Measurements from ENCODE around the gene PPP6R3. TPM values are rescaled to one million over a fixed set of nuclear protein-coding genes. Genes with fewer than 3 reads are reported as not detected.

Gene PPP6R3
- total RNA-seq, 1 experiment from 2014 or later: 153 TPM

DNA sequence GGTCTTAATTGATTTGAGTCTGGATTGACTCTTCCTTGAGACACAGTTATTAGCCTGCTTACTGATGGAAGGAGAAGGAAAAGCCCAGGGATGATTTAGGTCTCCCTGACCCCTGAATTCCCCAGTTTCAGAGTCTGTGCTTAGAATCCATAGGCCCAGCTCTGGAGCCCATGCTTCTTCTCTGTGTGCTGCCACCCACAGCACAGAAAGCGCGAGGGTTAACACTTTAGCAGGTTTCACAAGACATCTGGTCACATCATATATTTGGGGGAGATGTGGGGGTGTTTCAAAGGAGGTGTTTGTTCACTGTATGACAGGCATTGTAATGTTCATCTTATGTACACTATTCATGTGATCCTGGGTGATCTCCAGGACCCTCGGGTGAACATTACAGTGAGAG lies 107.0 kb downstream of the PPP6R3 start:
- CTCF ChIA-PET: interaction anchor here (0.6 kb wide), 1 partner anchor 9 kb away, joined by 3 read pairs; no protein-coding TSS in a partner anchor

DNA sequence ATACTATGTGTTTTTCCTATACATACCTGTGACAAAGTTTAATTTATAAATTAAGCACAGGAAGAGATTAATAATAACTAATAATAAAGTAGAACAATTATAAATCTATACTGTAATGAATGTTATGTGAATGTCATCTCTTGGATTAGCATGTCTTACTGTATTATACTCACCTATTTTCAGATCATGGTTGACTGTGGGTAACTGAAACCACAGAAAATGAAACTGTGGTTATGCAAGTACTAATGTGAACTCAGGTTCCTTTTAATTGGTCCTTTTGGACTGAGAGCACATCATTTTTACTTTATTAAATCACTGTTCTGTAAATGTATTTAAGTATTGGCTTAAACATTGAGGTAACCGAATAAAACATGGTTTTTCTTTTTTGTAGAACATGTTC lies 108.8 kb downstream of the PPP6R3 start:
- intact Hi-C loops (cut with micrococcal nuclease; ENCODE audit: unreplicated experiment): no loop called here
- Histone ChIP-seq H3K4me1 (ENCODE audit: insufficient read depth, low read length, poor library complexity, severe bottlenecking) (no peaks in the 10 kb centered on the region), H3K36me3 (ENCODE audit: insufficient read depth, low read length, poor library complexity, severe bottlenecking) (peaks cover 83% of the 10 kb centered on the region), H3K27me3 (replicated peaks; ENCODE audit: insufficient read depth, low read depth, low read length, poor library complexity) (no peaks in the 10 kb centered on the region), H3K4me3 (ENCODE audit: low read depth, low read length, poor library complexity, severe bottlenecking) (no peak overlapping the region), H3K27ac (ENCODE audit: low read depth, low read length, poor library complexity, severe bottlenecking) (no peak overlapping the region), H3K9me3 (ENCODE audit: low read depth, low read length, poor library complexity, severe bottlenecking) (no peaks in the 10 kb centered on the region)
- no TSS peak for BruUV-seq (replicated peaks)
- ChIA-PET CTCF (no interaction called here), POLR2A (ENCODE audit: low non-redundant PET) (no interaction called here)
- TF ChIP-seq CTCF (conservative IDR thresholded peaks at IDR 0.05; ENCODE audit: low read depth, low read length): no peak
- TF ChIP-seq EZH2 (IDR thresholded peaks at IDR 0.05; ENCODE audit: borderline replicate concordance, low read depth, low read length, poor library complexity, severe bottlenecking): no peak
- no peak for DNase-seq (ENCODE audit: low spot score)

More for the DNA sequence above, 107.0 kb downstream of the PPP6R3 start:
- Histone ChIP-seq H3K36me3 (ENCODE audit: insufficient read depth, low read length, poor library complexity, severe bottlenecking) (peaks cover 90% of the 10 kb centered on the region), H3K27me3 (replicated peaks; ENCODE audit: insufficient read depth, low read depth, low read length, poor library complexity) (no peaks in the 10 kb centered on the region), H3K4me3 (ENCODE audit: low read depth, low read length, poor library complexity, severe bottlenecking) (no peak overlapping the region), H3K27ac (ENCODE audit: low read depth, low read length, poor library complexity, severe bottlenecking) (no peak overlapping the region), H3K9me3 (ENCODE audit: low read depth, low read length, poor library complexity, severe bottlenecking) (no peaks in the 10 kb centered on the region), H3K4me1 (ENCODE audit: insufficient read depth, low read length, poor library complexity, severe bottlenecking) (no peaks in the 10 kb centered on the region)
- BruUV-seq (replicated peaks): no TSS peak
- TF ChIP-seq EZH2 (IDR thresholded peaks at IDR 0.05; ENCODE audit: borderline replicate concordance, low read depth, low read length, poor library complexity, severe bottlenecking) (no peak), CTCF (conservative IDR thresholded peaks at IDR 0.05; ENCODE audit: low read depth, low read length) (no peak)
- DNase-seq (ENCODE audit: low spot score): no peak
- POLR2A ChIA-PET (ENCODE audit: low non-redundant PET): no interaction called here
- intact Hi-C loops (cut with micrococcal nuclease; ENCODE audit: unreplicated experiment): no loop called here

DNA sequence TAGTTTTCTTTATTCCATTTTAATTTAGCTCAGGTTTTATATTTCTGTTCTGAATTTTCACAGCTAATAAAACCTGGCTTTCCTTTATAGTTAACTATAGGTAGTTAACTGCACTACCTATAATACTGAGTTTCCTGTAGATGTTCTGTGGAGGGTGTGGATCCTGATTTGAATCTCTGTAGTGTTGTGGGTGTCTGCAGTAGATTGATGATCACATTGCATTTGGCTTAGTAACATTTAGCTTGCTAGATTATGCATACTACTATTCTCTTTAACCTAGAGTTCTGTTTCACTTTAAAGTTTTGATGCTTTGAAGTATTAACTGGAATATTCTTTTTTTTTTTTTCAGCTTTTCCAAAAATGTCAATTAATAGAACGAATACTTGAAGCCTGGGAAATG lies 110.1 kb downstream of the PPP6R3 start:
- no peaks in the 10 kb centered on the region for H3K4me1 ChIP-seq (ENCODE audit: insufficient read depth, low read length, poor library complexity, severe bottlenecking)
- ChIA-PET POLR2A (ENCODE audit: low non-redundant PET) (interaction anchor here (0.7 kb wide), 1 partner anchor 184 kb away, joined by 3 read pairs; no protein-coding TSS in a partner anchor), CTCF (no interaction called here)
- no peak for DNase-seq (ENCODE audit: low spot score)
- BruUV-seq (replicated peaks): no TSS peak
- no peak overlapping the region for H3K27ac ChIP-seq (ENCODE audit: low read depth, low read length, poor library complexity, severe bottlenecking)
- peaks cover 83% of the 10 kb centered on the region for H3K36me3 ChIP-seq (ENCODE audit: insufficient read depth, low read length, poor library complexity, severe bottlenecking)
- TF ChIP-seq CTCF (conservative IDR thresholded peaks at IDR 0.05; ENCODE audit: low read depth, low read length) (no peak), EZH2 (IDR thresholded peaks at IDR 0.05; ENCODE audit: borderline replicate concordance, low read depth, low read length, poor library complexity, severe bottlenecking) (no peak)
- intact Hi-C loops (cut with micrococcal nuclease; ENCODE audit: unreplicated experiment): no loop called here
- no peaks in the 10 kb centered on the region for H3K9me3 ChIP-seq (ENCODE audit: low read depth, low read length, poor library complexity, severe bottlenecking)
- H3K4me3 ChIP-seq (ENCODE audit: low read depth, low read length, poor library complexity, severe bottlenecking): no peak overlapping the region
- H3K27me3 ChIP-seq (replicated peaks; ENCODE audit: insufficient read depth, low read depth, low read length, poor library complexity): no peaks in the 10 kb centered on the region
